Hematopoietic multipotent progenitor cell treated with erythropoietin and hydrocortisone succinate and interleukin-3 and kit ligand, for 4 days (in vitro differentiated cells): ENCODE measurements around the gene NCAM1.

ENCODE experiments used
- DNase-seq: peaks from one replicate; pipeline ENCODE4 v3.0.0-alpha.2; 2015

Gene NCAM1

GRCh38 chr11:113213549-113213948, 252.3 kb downstream of the NCAM1 start:
- DNase-seq = no peak

GRCh38 chr11:113222241-113222640, 261.0 kb downstream of the NCAM1 start:
- no peak for DNase-seq

- no peak for DNase-seq
These were observed 273.7 kb downstream of the NCAM1 start for GRCh38 chr11:113234888-113235287.

- no peak for DNase-seq
These were observed 276.0 kb downstream of the NCAM1 start for GRCh38 chr11:113237261-113237660.

GRCh38 chr11:113238721-113239120, 277.5 kb downstream of the NCAM1 start:
- no peak for DNase-seq

GRCh38 chr11:113240389-113240788, 279.2 kb downstream of the NCAM1 start:
- DNase-seq = no peak

- no peak for DNase-seq
These were observed 279.8 kb downstream of the NCAM1 start for GRCh38 chr11:113240790-113241635.

- no peak for DNase-seq
These were observed 280.4 kb downstream of the NCAM1 start for GRCh38 chr11:113241636-113242054.

GRCh38 chr11:113242060-113242459, 280.8 kb downstream of the NCAM1 start:
- DNase-seq = no peak

- peak; percentile 37 for DNase-seq
These were observed 281.7 kb downstream of the NCAM1 start for GRCh38 chr11:113242767-113243397.

GRCh38 chr11:113243696-113244095, 282.5 kb downstream of the NCAM1 start:
- no peak for DNase-seq

GRCh38 chr11:113245216-113245615, 284.0 kb downstream of the NCAM1 start:
- no peak for DNase-seq

- no peak for DNase-seq
These were observed 286.0 kb downstream of the NCAM1 start for GRCh38 chr11:113247221-113247620.

- no peak for DNase-seq
These were observed 286.7 kb downstream of the NCAM1 start for GRCh38 chr11:113247966-113248365.

GRCh38 chr11:113248702-113249490, 287.7 kb downstream of the NCAM1 start:
- no peak for DNase-seq

GRCh38 chr11:113249491-113249763, 288.2 kb downstream of the NCAM1 start:
- peak; percentile 37 for DNase-seq

- no peak for DNase-seq
These were observed 288.6 kb downstream of the NCAM1 start for GRCh38 chr11:113249786-113250185.

- DNase-seq = no peak
These were observed 290.1 kb downstream of the NCAM1 start for GRCh38 chr11:113251281-113251680.

- DNase-seq = no peak
These were observed 292.2 kb downstream of the NCAM1 start for GRCh38 chr11:113253406-113253805.

- no peak for DNase-seq
These were observed 293.9 kb downstream of the NCAM1 start for GRCh38 chr11:113255096-113255495.

GRCh38 chr11:113255741-113256140, 294.5 kb downstream of the NCAM1 start:
- DNase-seq = no peak

- no peak for DNase-seq
These were observed 295.4 kb downstream of the NCAM1 start for GRCh38 chr11:113256431-113257202.

GRCh38 chr11:113260096-113260425, 298.8 kb downstream of the NCAM1 start:
- DNase-seq = no peak
